HepG2 (cell line): ENCODE measurements around the gene ASMT.

Experiments used
- CREB1 ChIP-seq, 2 experiments: fragments of 450-650 bp in 1 of 2; IDR thresholded peaks; 2 replicates each; pipeline ENCODE4 v1.6.1; 2016 to 2017; ENCODE audit warnings: control low read depth in 1 of 2, mild to moderate bottlenecking in 1 of 2, missing compliant biosample characterization in 1 of 2, missing genetic modification characterization in 1 of 2
- CTCF ChIP-seq: sonication (generic); formaldehyde crosslinking; IDR thresholded peaks from 2 replicates; pipeline ENCODE4 v1.5.0; 2020; ENCODE audit warnings: mild to moderate bottlenecking, missing genetic modification reagents, moderate library complexity
- HDAC1 ChIP-seq: sonication (generic); formaldehyde crosslinking; IDR thresholded peaks from 2 replicates; pipeline ENCODE4 v1.5.1; 2020; ENCODE audit warnings: mild to moderate bottlenecking, missing genetic modification reagents
- HNF4A ChIP-seq: sonication (generic); formaldehyde crosslinking; IDR thresholded peaks from 2 replicates; pipeline ENCODE4 v1.4.0; 2020; ENCODE audit warnings: missing genetic modification reagents
- HNRNPL ChIP-seq: fragments of 200-400 bp; formaldehyde crosslinking; IDR thresholded peaks from 2 replicates; pipeline ENCODE4 v1.6.1; 2017; ENCODE audit warnings: mild to moderate bottlenecking, low read depth, low read length
- SMC3 ChIP-seq: IDR thresholded peaks from 2 replicates; pipeline ENCODE4 v1.6.1; 2011; ENCODE audit warnings: low read length, improper control_type of control experiment
- SNAPC5 ChIP-seq: sonication (generic); formaldehyde crosslinking; IDR thresholded peaks from 2 replicates; pipeline ENCODE4 v1.8.1; 2023; ENCODE audit warnings: mild to moderate bottlenecking, missing genetic modification reagents, borderline replicate concordance

GRCh38 chrX:1649621-1650020, 34.8 kb downstream of the ASMT start:
- TF ChIP-seq SMC3: no peak
- TF ChIP-seq SNAPC5 (CRISPR knock-in tag): no peak
- no peak for TF ChIP-seq HNRNPL
- TF ChIP-seq CTCF (CRISPR knock-in tag): no peak
- no peak for TF ChIP-seq HDAC1 (CRISPR knock-in tag)
- no peak for TF ChIP-seq HNF4A (CRISPR knock-in tag)
- no peak for TF ChIP-seq CREB1 (IDR thresholded peaks at IDR 0.05)
- TF ChIP-seq CREB1 (CRISPR knock-in tag; IDR thresholded peaks at IDR 0.05): no peak
